ENCODE measurements around the gene MEIKIN. TPM values are rescaled to one million over a fixed set of nuclear protein-coding genes. Genes with fewer than 3 reads are reported as not detected.

MEIKIN gene
- total and polyA plus RNA-seq, 2 of the 8 experiments (the other 6 are each of a cell fraction or from before 2014, with no cell fraction given): not detected

DNA sequence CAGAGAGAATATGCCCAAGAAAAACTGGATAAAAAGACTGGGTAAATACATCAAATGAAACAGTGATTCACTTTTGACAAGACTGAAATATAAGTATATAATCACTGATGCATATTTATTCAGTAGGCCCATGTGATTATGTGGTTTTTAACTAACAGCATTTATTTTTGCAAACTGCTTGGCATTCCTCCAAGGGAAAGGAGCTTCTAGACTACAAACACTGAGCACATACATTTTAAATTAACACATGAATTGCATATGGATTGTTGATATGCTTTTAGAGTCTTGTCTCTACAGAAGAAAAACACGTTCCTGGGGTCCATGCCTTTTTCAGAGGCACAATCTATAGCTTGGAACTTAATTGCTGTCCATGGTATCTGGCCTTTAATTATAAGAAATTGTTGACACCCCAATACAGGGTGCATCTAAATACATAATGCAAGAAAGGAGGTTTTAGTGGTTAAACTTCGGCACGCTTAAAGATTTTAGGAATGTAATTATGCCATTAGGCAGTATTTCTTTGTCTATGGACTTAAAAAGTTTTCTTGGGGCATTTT lies 6.9 kb upstream of the MEIKIN start:
- Histone ChIP-seq H4K20me1 (replicated peaks in 1 of 2; ENCODE audit: control insufficient read depth in 1 of 2, insufficient read depth in 2 of 2, low read length in 2 of 2) (no peaks in the 10 kb centered on the region), H3K36me3 (ENCODE audit: control insufficient read depth in 2 of 4, insufficient read depth in 4 of 4, low read length in 3 of 4) (no peaks in the 10 kb centered on the region), H3K18ac (ENCODE audit: extremely low read depth, low read length) (no peak overlapping the region), H2AK5ac (ENCODE audit: low read depth, low read length) (no peak overlapping the region), H3K79me1 (ENCODE audit: low read depth, low read length) (no peaks in the 10 kb centered on the region), H2BK12ac (ENCODE audit: low read depth, low read length) (no peak overlapping the region), H3K4me1 (replicated peaks in 1 of 4; ENCODE audit: control insufficient read depth in 3 of 4, insufficient read depth in 4 of 4, low read length in 3 of 4) (no peaks in the 10 kb centered on the region), H2BK15ac (ENCODE audit: low read length) (no peak overlapping the region), H3K9me3 (ENCODE audit: insufficient read depth in 2 of 2, low read depth in 1 of 2, low read length in 1 of 2) (no peaks in the 10 kb centered on the region), H3K56ac (replicated peaks; ENCODE audit: insufficient read length, low read depth, low read length) (no peak overlapping the region), H3K79me2 (ENCODE audit: control insufficient read depth in 1 of 2, insufficient read depth in 2 of 2, low read length in 2 of 2) (no peaks in the 10 kb centered on the region), H3K9ac (replicated peaks in 1 of 4; ENCODE audit: extremely low read depth in 1 of 4, low read depth in 3 of 4, low read length in 3 of 4) (no peak overlapping the region), H3K27me3 (replicated peaks in 1 of 4; ENCODE audit: control insufficient read depth in 3 of 4, extremely low read depth in 1 of 4, insufficient read depth in 3 of 4, low read length in 3 of 4) (no peaks in the 10 kb centered on the region), H3K23me2 (ENCODE audit: low read depth, low read length) (no peaks in the 10 kb centered on the region), H3K4me2 (ENCODE audit: insufficient read depth in 1 of 2, low read depth in 2 of 2, low read length in 2 of 2) (no peak overlapping the region), H3K4ac (replicated peaks; ENCODE audit: insufficient read length, low read depth, low read length) (no peak overlapping the region), H4K91ac (replicated peaks; ENCODE audit: insufficient read length, low read length) (no peak overlapping the region), H3K23ac (ENCODE audit: insufficient read length) (no peak overlapping the region), H3K27ac (ENCODE audit: low read depth, low read length) (no peak overlapping the region), H2BK120ac (replicated peaks; ENCODE audit: low read depth, low read length) (no peak overlapping the region), H3K4me3 (ENCODE audit: extremely low read depth in 1 of 4, insufficient read depth in 2 of 4, low read depth in 3 of 4, low read length in 4 of 4) (no peak overlapping the region), H3K14ac (ENCODE audit: insufficient read length) (no peak overlapping the region), H2BK5ac (ENCODE audit: low read depth, low read length) (no peak overlapping the region), H4K8ac (ENCODE audit: extremely low read depth, insufficient read depth, low read length) (no peak overlapping the region), H2AFZ (ENCODE audit: low read length) (no peak overlapping the region), H4K5ac (ENCODE audit: insufficient read length, low read depth, low read length) (no peak overlapping the region), H2BK20ac (ENCODE audit: low read length) (no peak overlapping the region)
- no peak for FAIRE-seq
- CTCF ChIA-PET (ENCODE audit: partially characterized antibody): no interaction called here
- POLR2A ChIA-PET (ENCODE audit: partially characterized antibody): no interaction called here
- 80% methylated on average over 3 of the region's 3 CpGs; no CpG with 5 or more reads in 1 of the 2 experiments for WGBS, 2 experiments (ENCODE audit: extremely low coverage in 1 of 2, insufficient coverage in 1 of 2, insufficient read length in 1 of 2, insufficient replicate concordance in 2 of 2, low coverage in 1 of 2, low lambda C conversion rate in 2 of 2, missing lambda C conversion rate in 1 of 2)
- no peak for DNase-seq (ENCODE audit: low read depth in 1 of 2, low spot score in 2 of 2)
- TF ChIP-seq SIRT6 (IDR thresholded peaks at IDR 0.05; ENCODE audit: low read length) (no peak), BRCA1 (IDR thresholded peaks at IDR 0.05; ENCODE audit: low read depth, low read length) (no peak), FOSL1 (IDR thresholded peaks at IDR 0.05; ENCODE audit: insufficient read depth, low read depth, low read length) (no peak), CHD1 (IDR thresholded peaks at IDR 0.05; ENCODE audit: low read depth, low read length) (no peak), CHD2 (IDR thresholded peaks at IDR 0.05; ENCODE audit: low read length) (no peak), SIN3A (conservative IDR thresholded peaks at IDR 0.05 in 1 of 2, IDR thresholded peaks at IDR 0.05 in 1 of 2; ENCODE audit: low read depth in 1 of 2, low read length in 2 of 2) (no peak), EP300 (IDR thresholded peaks at IDR 0.05; ENCODE audit: borderline replicate concordance in 1 of 2, low read depth in 2 of 2, low read length in 2 of 2) (no peak), KDM5A (IDR thresholded peaks at IDR 0.05; ENCODE audit: low read length) (no peak), SUZ12 (IDR thresholded peaks at IDR 0.05; ENCODE audit: low read length) (no peak), JUND (IDR thresholded peaks at IDR 0.05; ENCODE audit: low read length) (no peak), RAD21 (IDR thresholded peaks at IDR 0.05 in 1 of 2, conservative IDR thresholded peaks at IDR 0.05 in 1 of 2; ENCODE audit: low read depth in 2 of 2, low read length in 2 of 2) (no peak)
- TF ChIP-seq, protein P1, sequence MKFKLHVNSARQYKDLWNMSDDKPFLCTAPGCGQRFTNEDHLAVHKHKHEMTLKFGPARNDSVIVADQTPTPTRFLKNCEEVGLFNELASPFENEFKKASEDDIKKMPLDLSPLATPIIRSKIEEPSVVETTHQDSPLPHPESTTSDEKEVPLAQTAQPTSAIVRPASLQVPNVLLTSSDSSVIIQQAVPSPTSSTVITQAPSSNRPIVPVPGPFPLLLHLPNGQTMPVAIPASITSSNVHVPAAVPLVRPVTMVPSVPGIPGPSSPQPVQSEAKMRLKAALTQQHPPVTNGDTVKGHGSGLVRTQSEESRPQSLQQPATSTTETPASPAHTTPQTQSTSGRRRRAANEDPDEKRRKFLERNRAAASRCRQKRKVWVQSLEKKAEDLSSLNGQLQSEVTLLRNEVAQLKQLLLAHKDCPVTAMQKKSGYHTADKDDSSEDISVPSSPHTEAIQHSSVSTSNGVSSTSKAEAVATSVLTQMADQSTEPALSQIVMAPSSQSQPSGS (IDR thresholded peaks at IDR 0.05; ENCODE audit: low read length): no peak
